A172 (cell line): ENCODE results near the gene C1GALT1C1. TPM values are rescaled to one million over a fixed set of nuclear protein-coding genes. Genes with fewer than 3 reads are reported as not detected.
A peak's percentile ranks its signal among the peaks of the same experiment; 100 is the strongest.
"Not testable (repeated sequence)": the region's sequence is repeated elsewhere in the genome, so short reads cannot be mapped to it uniquely, and the experiment has no call there.

Experiments used
- DNase-seq: peaks from one replicate; pipeline ENCODE4 v3.0.0-alpha.2; 2015; ENCODE audit warnings: low spot score
- total RNA-seq: library from RNA; depleted of rRNA; stranded (reverse); fragments of >200 nt; shearing (Covaris generic); gene quantifications from 2 replicates; pipeline ENCODE4 v1.2.3, GENCODE V29; 2014; rRNA removed

C1GALT1C1 gene
- 24.1 and 24.7 TPM in 2 replicates for total RNA-seq

DNA sequence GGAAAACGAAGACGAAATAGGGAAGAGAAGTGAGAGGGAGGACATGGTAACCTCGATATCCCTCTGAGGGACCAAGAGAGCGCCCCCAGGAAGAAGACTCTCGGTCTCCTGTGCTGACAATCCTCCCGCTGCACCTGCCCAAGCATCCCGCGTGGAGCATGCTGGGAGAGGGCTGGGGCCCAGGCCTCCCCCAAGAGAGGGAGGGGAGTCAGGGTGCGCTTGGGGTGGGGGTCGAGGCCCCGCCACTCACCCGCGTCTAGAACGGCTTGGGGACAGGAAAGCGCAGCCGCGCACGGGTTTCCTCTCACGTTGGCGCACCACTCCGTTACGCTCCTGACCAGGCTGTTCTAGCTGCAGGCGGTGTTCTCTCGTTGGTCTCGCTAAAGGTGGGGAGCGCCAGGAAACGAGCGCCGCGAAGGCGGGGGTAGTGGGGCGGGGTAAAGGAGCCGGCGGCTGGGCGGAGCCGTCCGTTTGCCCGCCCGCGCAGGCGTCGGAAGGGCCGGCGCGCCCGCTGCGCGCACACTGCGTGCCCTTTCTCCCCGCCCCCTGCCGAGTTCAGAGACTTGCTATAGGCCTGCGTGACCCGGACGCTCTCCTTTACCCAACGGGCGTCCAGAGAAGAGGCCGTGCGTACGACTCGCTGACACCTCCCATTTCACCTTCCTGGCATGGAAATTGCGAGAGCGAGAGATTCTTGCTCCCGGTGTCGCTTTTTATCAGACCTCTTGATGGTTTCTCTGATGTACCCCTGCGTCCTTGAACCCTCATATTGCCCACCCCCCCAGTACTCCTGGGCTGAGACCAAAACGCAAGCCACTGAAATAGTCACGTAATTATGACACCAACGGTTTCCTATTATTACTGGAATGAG is at the start of gene C1GALT1C1:
TSS of gene C1GALT1C1 (minus strand) at position 388 of the 871 bp plus-strand sequence. CDS start 2,888 bp downstream, outside the sequence.
- peak; percentile 67 for DNase-seq

DNA sequence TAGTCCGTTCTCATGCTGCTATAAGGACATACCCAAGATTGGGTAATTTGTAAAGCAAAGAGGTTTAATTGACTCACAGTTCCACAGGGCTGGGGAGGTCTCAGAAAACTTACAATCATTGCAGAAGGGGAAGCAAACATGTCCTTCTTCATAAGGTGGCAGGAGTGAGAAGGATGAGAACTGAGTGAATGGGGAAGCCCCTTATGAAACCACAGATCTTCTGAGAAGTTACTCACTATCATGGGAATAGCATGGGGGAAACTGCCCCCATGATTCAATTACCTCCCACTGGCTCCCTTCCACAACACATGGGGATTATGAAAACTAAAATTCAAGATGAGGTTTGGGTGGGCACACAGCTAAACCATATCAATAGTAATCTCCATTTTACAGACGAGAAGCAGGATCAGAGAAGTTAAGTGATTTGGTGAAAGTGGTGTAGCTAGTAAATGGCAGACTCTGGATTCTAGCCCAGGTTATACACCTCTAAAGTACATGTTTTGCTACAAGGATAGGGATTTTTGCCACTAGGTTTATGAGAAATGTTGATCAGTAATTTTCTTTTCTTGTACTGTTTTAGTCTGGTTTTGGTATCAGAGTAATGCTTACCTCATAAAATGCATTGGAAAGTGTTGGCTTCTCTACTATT is 47.3 kb upstream of the C1GALT1C1 start:
- DNase-seq, result no peak

DNA sequence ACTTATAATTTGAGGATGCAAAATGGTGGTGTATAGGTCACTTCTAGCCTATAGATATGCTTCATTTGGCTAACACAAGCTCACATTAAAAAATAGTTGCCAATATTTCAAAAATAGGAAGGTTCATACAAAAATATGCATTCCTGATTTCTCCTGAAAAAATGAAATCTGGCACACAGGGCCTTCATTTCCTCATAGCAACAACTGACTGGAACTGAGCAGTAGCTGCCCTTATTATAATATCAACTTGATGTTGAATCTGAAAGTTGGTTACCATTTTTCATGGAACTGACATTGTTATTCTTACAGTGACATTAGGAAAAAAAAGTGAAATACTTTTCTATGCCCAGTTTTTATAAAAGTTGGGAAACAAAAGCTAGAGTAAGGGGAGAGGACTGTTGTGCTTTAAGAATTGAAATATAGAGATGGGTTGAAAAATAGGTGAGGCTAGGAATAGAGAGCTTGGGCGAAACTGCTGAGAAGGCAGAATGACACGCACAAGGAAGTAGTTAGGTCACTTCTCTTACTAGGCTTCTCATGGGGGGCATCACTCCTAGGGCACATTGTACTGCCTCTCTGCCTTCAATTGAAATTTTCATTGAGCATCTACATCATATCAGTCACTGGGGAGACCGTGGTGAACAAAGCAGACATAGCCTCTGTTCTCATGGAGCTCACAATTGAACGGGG is 43.1 kb upstream of the C1GALT1C1 start:
- DNase-seq, result no peak

DNA sequence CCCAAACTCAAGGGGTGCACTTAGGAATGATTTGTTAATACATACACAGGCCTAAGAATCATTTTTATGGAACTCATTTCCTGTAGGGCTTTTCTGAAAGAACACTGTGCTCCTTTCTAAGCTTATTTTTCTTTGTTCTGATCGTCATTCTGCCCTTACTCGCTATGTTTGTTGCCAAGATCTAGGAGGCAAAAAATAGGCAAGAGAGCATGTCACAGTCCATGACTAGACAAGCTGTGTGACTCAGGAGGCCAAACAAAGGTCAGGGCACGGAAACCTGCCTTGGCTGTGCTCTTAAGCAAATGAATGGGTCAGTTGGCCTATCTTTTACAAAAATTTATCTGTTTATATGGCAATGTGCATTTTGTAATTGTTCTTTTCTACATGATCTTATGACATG is 42.5 kb upstream of the C1GALT1C1 start:
- DNase-seq, result peak; percentile 40

DNA sequence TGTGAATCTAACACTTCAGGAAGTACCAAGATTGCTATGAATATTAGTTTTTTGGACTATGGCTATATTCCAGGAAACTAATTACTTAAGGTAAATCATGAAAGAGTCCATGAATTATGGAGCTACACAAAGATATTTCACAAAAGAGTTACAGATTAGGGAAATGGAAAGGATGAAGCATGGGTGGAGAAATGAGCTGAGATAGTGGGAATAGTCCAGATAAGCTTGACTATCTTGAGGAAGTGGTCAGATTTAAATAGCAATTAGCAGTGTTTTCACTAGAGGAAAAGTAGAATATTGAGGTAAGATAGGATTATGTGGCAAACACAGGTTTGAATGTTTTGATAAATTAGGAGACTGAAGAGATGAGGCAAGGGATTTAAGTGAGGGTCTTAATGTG is 42.1 kb upstream of the C1GALT1C1 start:
- DNase-seq, result peak; percentile 0

DNA sequence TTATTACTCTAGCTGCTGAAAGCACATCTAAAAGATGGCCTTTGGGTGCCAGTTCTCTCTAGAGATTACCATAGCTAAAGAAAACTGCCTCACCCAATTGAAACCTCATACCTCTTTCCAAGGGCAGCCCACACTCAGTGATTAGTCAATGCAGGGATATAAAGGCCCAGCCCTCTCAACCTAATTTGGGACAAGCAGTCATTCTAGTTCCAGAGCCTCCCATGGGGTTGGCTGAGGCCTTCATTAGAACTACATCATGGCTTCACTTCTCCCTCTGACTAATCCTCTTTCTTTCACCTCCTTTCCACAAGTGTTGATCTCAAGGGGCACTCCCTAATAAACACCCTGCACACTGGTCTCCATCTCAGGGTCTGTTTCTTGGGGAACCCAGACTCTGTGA is 38.5 kb upstream of the C1GALT1C1 start:
- no peak for DNase-seq

DNA sequence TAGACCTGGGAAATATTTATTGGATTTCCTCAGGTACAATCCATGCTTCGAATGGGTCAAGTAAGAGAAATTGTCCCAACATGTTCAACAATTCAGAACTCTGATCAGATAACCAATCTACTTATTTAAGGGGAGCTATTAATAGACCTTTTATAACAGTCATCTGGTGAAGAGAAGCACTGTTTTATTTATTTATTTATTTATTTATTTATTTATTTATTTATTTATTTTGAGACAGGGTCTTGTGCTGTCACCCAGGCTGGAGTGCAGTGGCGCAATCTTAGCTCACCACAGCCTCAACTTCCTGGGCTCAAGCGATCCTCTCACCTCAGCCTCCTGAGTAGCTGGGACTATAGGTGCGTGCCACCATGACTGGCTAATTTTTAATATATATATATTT is 34.7 kb upstream of the C1GALT1C1 start:
- not testable (repeated sequence) for DNase-seq

DNA sequence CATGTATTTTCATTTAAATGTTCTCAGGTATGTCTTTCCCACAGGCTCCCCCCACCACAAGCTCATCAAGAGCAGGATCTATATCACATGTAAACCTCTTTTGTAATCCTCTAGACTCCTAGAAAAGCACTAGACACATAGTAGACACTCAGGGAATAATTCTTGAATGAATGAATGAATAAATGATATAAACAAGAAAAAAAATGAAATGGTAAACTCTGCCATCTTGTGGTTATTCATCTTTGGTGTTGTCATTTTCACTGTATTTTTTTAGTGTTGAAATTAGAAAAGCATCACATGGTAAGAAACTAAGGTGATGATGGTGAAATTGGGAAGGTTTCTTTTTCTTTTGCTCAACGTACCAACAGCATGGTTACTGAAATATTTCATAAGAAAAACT is 34.2 kb upstream of the C1GALT1C1 start:
- peak; percentile 9 for DNase-seq

DNA sequence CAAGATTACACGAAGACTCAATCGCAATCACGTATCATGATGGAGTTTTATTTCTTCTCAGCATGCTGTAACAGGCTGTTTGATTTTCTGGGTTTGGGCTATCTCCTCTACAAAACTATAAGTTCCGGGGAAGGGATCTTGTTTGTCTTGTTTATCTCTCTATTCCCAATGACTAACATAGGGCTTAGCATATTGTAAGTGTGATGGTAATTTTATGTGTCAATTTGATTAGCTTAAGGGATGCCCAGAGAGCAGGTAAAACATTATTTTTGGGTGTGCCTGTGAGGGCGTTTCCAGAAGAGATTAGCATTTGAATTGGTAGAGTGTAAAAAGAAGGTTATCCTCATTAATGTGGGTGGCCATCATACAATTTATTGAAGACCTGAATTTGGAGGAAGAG is 32.8 kb upstream of the C1GALT1C1 start:
- no peak for DNase-seq

DNA sequence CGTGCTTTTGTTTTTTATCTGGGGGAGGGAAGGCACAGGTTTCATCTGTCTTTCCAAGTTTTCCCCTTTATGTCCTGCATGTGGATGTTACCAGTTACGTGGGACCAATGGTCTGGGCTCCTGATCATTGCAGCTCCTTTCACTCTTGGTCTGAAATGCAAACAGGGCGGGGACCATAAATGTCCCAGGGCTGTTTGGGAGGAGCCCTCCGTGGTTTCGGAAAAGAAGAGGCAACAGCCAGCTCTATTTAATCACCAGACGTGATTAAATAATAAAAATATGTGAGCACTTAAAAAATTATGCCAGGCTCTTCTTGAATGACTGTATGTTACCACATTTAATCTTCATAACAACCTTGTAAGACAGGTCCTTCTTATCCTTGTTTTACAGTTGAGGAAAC is 30.8 kb upstream of the C1GALT1C1 start:
- no peak for DNase-seq

DNA sequence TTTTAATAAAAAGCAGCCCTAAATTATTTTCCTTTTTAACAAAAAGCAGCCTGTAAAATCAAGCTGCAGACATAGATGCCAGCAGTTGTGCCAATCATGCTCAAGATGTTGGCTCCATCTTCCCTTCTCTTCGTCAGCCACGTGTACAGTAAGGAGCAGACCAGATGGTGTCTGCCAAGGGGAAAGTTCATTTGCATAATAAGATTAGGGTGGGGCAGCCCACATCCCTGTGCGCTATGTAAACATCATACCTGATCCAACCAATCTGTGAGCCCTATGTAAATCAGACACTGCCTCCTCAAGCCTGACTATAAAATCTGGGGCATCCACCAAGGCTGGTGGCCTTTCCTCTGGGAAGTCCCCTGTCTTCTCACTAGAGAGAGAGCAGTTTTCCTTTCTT is 23.1 kb upstream of the C1GALT1C1 start:
- no peak for DNase-seq

DNA sequence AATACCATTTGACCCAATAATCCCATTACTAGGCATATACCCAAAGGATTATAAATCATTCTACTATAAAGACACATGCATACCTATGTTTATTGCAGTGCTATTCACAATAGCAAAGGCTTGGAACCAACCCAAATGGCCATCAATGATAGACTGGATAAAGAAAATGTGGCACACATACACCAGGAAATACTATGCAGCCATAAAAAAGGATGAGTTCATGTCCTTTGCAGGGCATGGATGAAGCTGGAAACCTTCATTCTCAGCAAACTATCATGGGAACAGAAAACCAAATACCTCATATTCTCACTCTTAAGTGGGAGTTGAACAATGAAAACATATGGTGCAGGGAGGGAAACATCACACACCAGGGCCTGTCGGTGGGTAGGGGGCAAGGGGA is 22.4 kb upstream of the C1GALT1C1 start:
- not testable (repeated sequence) for DNase-seq

DNA sequence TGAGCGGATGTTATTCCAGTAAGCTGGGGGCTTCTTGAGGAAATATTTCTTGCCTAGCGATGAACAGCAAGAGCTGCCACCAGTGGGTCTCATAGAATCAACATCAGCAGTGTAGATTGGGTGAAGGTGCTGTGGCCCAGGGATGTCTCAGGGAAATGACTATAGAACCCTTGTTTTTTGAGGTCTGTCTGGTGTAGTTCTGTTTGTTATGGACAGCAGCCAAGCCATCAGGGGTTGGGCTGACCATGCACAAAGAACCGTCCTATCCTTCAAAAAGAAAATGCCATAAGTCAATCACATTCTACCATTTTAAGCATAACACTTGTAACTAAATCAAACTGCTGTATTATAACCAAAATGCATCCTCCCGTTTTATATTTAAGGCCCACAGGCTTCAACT is 17.3 kb upstream of the C1GALT1C1 start:
- DNase-seq, result no peak

DNA sequence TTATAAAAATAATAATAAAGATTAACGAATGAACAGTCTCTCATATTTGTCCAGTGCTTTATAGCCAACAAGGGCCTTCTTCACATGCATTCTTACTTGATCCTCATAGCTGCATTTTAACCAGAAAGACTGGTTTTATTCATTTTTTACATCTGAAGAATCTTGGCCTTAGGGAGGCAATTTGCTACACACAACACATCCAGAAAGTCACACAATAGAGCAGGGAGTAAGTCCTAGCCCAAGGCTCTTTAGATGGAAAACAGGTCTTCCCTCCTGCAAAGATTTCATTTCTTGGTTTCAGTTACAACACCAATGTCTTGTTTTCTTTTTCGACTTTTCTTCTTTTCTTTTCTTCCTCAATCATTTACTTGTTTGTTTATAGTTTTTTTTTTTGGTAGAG is 13.0 kb upstream of the C1GALT1C1 start:
- no peak for DNase-seq

DNA sequence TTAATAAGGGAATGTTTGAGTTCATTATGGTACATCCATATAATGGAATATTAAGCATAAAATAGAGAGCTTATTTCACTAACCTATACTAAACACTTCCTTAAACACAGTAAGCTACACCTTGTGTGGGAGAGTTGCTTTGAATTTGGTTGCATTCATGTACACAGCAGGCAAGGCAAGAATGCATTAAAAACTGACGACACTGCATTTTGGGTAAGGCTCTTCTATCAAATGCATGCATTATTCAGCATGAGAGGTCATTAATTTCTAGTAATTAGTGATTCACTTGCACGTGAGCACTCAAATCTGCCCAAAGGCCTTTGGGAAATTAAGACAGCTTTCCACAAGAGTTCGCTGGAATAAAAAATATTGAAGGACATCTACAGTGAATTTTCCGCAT is 8.8 kb upstream of the C1GALT1C1 start:
- DNase-seq, result no peak

DNA sequence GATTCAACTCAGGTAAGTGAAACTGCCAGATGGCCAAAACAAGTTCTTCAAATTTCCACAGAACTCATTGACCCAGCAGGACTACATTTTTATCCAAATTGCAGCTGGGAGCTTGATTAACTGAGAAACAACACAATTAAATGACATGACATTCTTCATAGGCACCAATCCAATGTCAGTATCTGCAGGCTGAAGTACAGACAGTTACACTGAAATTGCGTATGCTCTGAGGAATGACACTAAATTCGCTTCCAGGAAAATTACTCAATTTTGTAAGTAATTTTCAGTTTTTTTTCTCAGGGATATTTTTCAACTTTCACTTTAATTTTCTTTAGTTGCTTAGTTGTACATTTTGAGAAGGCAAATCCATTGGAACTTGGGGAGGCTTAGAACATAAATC is 4.5 kb downstream of the C1GALT1C1 start:
- no peak for DNase-seq

DNA sequence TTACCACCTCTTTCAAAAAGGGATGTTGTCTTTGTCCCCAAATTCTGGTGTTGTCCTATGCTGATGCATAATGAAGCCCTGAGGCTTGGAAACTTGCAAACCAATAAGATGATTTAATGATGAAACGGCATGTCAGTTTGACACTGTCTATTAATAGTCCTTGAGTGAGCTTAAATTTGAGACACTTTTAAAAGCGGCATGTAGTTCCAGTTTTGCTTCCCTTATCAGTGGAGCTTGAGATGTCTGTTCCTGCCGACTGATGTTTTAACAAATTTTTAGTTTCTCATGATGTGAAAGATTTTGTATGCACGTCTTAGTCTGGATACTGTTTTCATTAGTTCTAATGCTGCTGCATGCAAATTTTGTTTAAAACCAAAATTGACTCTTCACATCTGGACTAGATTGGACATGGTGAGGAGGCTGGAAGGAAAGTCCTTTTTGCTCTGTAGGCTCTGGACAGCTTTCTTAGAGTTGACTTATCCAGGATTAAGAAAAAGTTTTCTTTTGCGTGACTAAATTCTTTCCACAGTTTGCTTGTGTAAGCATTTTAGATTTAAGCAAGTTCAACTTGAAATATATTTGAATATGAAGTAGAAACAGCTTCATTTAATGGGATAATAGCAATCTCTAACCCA is 11.7 kb downstream of the C1GALT1C1 start:
- no peak for DNase-seq

DNA sequence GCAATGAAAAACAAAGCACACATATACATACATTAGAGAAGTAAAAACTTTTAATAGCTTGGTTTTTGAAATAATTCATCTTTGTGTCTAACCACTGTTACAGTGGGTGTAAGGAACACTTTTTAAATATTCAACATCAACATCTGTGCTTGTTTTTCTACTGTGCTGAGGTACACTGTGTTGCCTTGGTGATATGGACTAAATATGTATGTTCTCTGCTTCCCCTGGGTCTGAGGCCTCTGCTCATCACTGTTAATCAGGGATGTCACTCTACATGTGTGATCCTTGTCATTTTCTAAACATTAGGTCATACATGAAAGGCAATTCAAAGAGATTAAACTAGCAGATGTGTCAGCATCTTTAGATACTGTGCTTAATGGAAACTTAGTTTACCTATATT is 15.0 kb downstream of the C1GALT1C1 start:
- no peak for DNase-seq

DNA sequence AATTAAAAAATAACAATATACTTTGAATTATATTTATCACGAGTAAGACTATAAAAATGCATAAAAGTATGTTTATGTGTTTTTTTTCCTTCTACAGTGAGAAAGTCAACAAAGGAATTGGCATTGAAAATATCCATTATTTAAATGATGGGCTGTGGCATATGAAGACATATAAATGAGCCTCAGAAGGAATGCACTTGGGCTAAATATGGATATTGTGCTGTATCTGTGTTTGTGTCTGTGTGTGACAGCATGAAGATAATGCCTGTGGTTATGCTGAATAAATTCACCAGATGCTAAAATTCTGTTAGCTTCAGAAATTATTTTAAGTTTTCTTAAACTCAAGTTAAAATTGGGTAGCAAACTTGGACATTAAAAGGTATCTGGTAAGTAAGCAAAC is 17.8 kb downstream of the C1GALT1C1 start:
- DNase-seq, result no peak

DNA sequence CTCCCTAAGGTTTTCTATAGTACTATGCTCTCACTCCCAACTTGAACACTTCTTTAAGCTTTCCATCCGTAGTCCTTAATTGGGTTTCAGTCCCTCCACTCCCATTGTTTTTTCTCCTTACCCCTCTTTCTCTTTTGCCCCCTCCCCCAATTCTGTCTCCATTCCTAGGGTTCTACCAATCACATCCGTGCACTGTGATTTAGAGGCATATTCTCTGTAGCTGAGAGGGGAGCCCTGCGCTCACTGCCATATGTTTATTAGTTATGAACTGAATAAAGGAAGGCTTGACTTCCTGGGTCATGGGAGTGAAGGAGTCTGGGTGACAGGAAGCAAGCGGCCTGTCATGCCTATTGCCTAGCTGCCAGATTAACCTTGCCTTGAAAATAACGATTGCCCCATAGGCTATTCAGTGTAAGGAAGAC is 25.5 kb downstream of the C1GALT1C1 start:
- no peak for DNase-seq

DNA sequence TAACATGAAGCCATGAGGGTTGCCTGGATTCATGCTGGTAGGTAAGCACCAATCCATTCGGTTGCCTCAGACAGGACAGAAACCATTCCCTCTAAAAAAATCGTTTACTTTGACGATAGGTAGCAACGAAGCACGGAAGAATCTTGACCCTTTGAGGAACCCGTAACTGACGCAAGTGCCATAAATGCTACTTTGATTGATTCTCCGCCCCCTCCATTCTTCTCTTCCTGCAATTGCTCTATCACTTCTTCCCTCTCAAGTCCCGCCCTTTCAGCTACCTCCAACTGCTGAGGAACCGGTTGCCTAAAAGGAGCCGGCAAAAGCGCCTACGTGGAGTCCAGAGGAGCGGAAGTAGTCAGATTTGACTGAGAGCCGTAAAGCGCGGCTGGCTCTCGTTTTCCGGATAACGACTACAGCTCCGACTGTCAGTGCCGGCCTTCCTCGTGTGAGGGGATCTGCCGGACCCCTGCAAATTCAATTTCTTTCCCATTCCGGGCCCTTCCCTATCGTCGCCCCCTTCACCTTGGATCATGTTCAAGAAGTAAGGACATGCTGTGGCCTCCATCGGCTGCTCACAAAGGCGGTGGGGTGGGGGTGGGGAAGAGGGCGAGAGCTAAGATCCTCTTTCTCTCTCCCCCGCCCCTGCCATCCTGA is 26.0 kb downstream of the C1GALT1C1 start, which contains the start of gene MCTS1:
TSS of gene MCTS1 (plus strand) at position 395 of the 654 bp plus-strand sequence. CDS start at position 531, 136 bp downstream.
- DNase-seq, result peak; percentile 82
